CD4-positive, alpha-beta T cell treated with Interleukin-2 at 100 ng/mL for 4 hours (primary cell): ENCODE results near the gene RALGPS1.

Experiments used
- DNase-seq: peaks from one replicate; pipeline ENCODE4 v3.0.0-alpha.2; 2020; ENCODE audit warnings: low spot score

The RALGPS1 gene

GRCh38 chr9:127121628-127122175, 207.1 kb downstream of the RALGPS1 start:
- no peak for DNase-seq

GRCh38 chr9:127122176-127123063, 207.8 kb downstream of the RALGPS1 start, which contains the start of gene ANGPTL2:
Gene ANGPTL2, minus strand, starts transcription at chr9:127122635. Its CDS starts 13,904 bp downstream, at chr9:127108731.
- no peak for DNase-seq

GRCh38 chr9:127123064-127123890, 208.7 kb downstream of the RALGPS1 start:
- no peak for DNase-seq

- DNase-seq, result no peak
Measured at GRCh38 chr9:127124111-127124531, 209.5 kb downstream of the RALGPS1 start.

- DNase-seq, result no peak
Measured at GRCh38 chr9:127124792-127125191, 210.2 kb downstream of the RALGPS1 start.

- DNase-seq, result no peak
Measured at GRCh38 chr9:127126971-127127370, 212.4 kb downstream of the RALGPS1 start.

- no peak for DNase-seq
Measured at GRCh38 chr9:127128341-127129072, 213.9 kb downstream of the RALGPS1 start.

- no peak for DNase-seq
Measured at GRCh38 chr9:127129073-127129717, 214.6 kb downstream of the RALGPS1 start.

GRCh38 chr9:127129718-127130085, 215.1 kb downstream of the RALGPS1 start:
- no peak for DNase-seq

- no peak for DNase-seq
Measured at GRCh38 chr9:127130235-127130634, 215.7 kb downstream of the RALGPS1 start.

GRCh38 chr9:127130661-127131538, 216.3 kb downstream of the RALGPS1 start:
- no peak for DNase-seq

- no peak for DNase-seq
Measured at GRCh38 chr9:127131871-127132270, 217.3 kb downstream of the RALGPS1 start.

GRCh38 chr9:127132375-127132774, 217.8 kb downstream of the RALGPS1 start:
- no peak for DNase-seq

GRCh38 chr9:127132921-127133647, 218.5 kb downstream of the RALGPS1 start:
- no peak for DNase-seq

GRCh38 chr9:127133739-127134167, 219.2 kb downstream of the RALGPS1 start:
- DNase-seq, result no peak

GRCh38 chr9:127135056-127135745, 220.6 kb downstream of the RALGPS1 start:
- no peak for DNase-seq

GRCh38 chr9:127136081-127136879, 221.7 kb downstream of the RALGPS1 start:
- no peak for DNase-seq
